SK-N-SH treated with all-trans-retinoic acid at 6 μM for 48 hours (cell line): ENCODE results near the gene PHKA2.

Experiments
- ARNTL ChIP-seq: fragments of 450-650 bp; formaldehyde crosslinking; IDR thresholded peaks from 2 replicates; pipeline ENCODE4 v1.5.0; 2020; ENCODE audit warnings: low read depth, mild to moderate bottlenecking, moderate library complexity, borderline replicate concordance
- CSDC2 ChIP-seq: fragments of 250-450 bp; sonication (Bioruptor Pico); IDR thresholded peaks from 2 replicates; pipeline ENCODE4 v1.5.0; 2020; ENCODE audit warnings: mild to moderate bottlenecking, moderate library complexity
- ESRRG ChIP-seq: fragments of 250-450 bp; sonication (Bioruptor Pico); IDR thresholded peaks from 2 replicates; pipeline ENCODE4 v1.6.1; 2021; ENCODE audit warnings: mild to moderate bottlenecking
- PATZ1 ChIP-seq: fragments of 250-450 bp; sonication (Bioruptor Pico); IDR thresholded peaks from 2 replicates; pipeline ENCODE4 v1.8.0; 2020; ENCODE audit warnings: mild to moderate bottlenecking, moderate library complexity, borderline replicate concordance
- PPARA ChIP-seq: fragments of 250-450 bp; sonication (Bioruptor Pico); IDR thresholded peaks from 2 replicates; pipeline ENCODE4 v1.5.0; 2020; ENCODE audit warnings: mild to moderate bottlenecking, borderline replicate concordance
- RARB ChIP-seq: fragments of 250-450 bp; sonication (Bioruptor Pico); IDR thresholded peaks from 2 replicates; pipeline ENCODE4 v1.8.0; 2021; ENCODE audit warnings: mild to moderate bottlenecking, moderate library complexity
- SNAI2 ChIP-seq: fragments of 250-450 bp; sonication (Bioruptor Pico); IDR thresholded peaks from 2 replicates; pipeline ENCODE4 v1.5.0; 2020; ENCODE audit warnings: mild to moderate bottlenecking, moderate library complexity
- ZFP3 ChIP-seq: fragments of 250-450 bp; sonication (Bioruptor Pico); IDR thresholded peaks from 2 replicates; pipeline ENCODE4 v1.5.0; 2020; ENCODE audit warnings: mild to moderate bottlenecking, moderate library complexity
- ZFP30 ChIP-seq: fragments of 450-650 bp; formaldehyde crosslinking; IDR thresholded peaks from 2 replicates; pipeline ENCODE4 v1.5.0; 2022; ENCODE audit warnings: mild to moderate bottlenecking, moderate library complexity
- ZNF565 ChIP-seq: fragments of 450-650 bp; formaldehyde crosslinking; conservative IDR thresholded peaks from 2 replicates; pipeline ENCODE4 v1.5.0; 2020; ENCODE audit warnings: low read depth, mild to moderate bottlenecking, moderate library complexity

GRCh38 chrX:18929775-18930174 lies 54.1 kb downstream of the PHKA2 start:
- TF ChIP-seq SNAI2 (CRISPR knock-in tag), result no peak
- TF ChIP-seq RARB (CRISPR knock-in tag), result no peak
- TF ChIP-seq PATZ1 (CRISPR knock-in tag), result no peak
- TF ChIP-seq ZNF565 (CRISPR knock-in tag), result no peak
- TF ChIP-seq ESRRG (CRISPR knock-in tag), result no peak
- TF ChIP-seq ARNTL (CRISPR knock-in tag), result no peak
- no peak for TF ChIP-seq PPARA (CRISPR knock-in tag)
- TF ChIP-seq CSDC2 (CRISPR knock-in tag), result no peak
- no peak for TF ChIP-seq ZFP30 (CRISPR knock-in tag)
- TF ChIP-seq ZFP3 (CRISPR knock-in tag), result no peak
